HG02970 (cell line): Measurements from ENCODE around the gene TMEM38B.

Experiments
- ATAC-seq: cut with Tn5 transposase; IDR thresholded peaks from one replicate; pipeline ENCODE4 v1.9.1; 2021; ENCODE audit warnings: mild to moderate bottlenecking, moderate library complexity, moderate number of reproducible peaks; ENCODE audit not compliant: unreplicated experiment, low FRiP score

Gene TMEM38B, protein sequence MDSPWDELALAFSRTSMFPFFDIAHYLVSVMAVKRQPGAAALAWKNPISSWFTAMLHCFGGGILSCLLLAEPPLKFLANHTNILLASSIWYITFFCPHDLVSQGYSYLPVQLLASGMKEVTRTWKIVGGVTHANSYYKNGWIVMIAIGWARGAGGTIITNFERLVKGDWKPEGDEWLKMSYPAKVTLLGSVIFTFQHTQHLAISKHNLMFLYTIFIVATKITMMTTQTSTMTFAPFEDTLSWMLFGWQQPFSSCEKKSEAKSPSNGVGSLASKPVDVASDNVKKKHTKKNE

DNA sequence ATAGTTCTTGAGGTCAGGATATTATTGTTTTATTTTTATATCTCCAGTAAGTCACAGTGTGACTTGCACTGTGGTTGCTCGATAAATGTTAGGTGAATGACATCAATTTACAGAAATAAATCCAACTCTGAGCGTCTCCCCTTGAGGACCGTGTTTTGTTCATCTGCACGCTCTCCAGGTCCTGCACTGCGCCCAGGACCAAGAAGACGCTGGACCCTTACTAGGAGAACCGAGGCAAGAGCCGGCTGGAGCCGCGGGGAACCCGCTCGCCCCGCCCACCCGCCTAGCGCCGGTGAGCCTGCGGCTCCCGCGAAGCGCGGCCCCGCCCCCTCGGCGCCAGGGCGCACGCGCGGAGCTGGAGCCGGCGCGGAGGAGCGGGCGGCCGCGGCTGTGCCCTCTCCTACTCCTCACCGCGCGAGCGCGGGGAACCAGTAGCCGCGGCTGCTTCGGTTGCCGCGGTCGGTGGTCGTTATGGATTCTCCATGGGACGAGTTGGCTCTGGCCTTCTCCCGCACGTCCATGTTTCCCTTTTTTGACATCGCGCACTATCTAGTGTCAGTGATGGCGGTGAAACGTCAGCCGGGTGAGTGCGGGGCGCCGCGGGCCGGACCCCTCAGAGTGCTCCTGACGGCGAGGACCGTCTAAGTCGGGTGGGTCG is at the start of gene TMEM38B:
TMEM38B (plus strand) TSS at position 352 of the 658 bp plus-strand sequence; CDS start at position 472, 120 bp downstream.
- peak; percentile 85 for ATAC-seq

DNA sequence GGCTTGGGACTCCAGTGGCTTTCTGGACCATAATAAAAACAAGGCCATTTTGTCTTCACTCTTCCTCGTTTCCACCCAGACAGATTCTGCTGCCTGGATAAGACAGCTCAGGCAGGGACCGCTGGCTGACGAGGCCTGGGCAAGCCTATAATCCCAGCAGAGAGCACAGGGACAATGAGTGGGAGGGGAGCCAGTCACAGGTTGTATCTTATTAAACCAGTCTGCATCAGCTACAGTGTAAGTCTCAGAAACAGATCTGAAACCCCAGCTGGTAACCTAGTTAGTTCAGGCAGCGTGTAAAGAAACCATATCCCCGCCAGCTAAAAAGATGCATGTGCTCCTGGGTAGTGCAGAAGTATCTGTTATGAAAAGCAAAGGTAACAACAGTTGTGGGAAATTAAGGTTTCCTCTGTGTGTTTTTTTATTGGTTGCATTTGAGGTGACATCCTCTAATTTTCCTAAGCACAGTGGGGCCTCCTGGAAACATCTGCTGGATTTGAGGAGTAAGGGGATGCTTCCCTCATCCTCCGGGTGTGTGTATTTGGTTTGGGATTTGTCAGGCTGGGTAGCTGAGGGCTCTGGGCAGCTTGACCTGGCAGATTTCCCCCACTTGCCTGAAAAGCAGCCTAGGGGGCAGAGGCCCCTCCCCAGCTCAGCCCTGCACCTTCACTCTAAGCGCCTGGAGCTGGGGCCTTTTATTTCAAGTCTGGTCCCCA is 47.3 kb upstream of the TMEM38B start:
- ATAC-seq, result no peak

DNA sequence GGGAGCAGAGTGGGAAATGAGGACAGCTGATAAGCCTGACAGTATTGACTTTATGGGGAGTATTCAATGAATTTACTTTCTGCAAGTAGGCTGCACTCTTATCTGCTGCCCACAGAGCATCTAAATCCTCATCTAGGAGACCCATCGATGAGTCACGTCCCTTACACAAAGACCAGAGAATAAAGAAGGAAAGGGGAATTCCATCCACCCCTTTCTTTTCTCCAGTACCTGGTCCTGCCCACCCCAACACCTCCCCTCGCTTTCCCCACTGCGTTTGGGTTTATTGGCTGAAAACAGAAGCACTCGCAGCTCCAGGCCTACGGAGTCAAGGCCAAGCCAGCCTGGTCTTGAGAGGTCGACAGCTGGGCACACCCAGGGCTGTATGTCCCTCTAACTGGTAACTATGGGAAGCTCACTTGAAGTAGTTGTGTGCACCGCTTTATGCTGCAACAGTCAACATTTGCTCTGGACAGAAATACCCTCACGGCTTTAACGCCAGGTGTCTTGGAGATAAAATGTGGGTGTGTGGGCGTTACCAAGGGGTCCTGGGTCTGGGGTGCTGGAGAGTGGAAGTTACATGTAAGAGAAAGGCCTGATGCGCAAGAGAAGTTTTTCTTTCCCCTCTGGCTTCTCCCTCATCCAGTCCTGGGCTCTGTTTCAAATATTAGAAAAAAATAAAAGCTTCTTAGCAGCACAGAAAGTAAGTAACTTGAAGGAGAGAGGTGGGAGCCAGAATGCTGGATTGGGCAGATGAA is 46.6 kb upstream of the TMEM38B start:
- no peak for ATAC-seq

DNA sequence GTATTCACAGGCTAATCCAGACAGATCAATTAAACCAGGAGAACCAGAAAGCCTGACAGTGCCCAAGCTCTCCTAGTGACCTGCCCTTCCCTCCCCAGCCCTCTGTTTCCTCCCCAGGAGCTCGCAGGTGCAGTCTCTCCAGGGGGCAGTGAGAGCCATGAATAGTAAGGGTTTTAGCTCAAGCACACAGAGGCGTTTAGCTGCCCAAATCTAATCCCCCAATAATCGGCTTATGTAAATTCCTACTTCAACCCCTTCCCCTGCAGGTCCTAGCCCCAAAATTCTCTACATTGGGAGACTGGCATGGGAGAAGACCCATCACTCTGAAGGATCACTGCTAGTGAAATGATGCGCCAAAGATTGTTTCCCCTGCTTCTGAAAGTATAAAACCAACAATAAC is 42.5 kb upstream of the TMEM38B start:
- ATAC-seq, result no peak

DNA sequence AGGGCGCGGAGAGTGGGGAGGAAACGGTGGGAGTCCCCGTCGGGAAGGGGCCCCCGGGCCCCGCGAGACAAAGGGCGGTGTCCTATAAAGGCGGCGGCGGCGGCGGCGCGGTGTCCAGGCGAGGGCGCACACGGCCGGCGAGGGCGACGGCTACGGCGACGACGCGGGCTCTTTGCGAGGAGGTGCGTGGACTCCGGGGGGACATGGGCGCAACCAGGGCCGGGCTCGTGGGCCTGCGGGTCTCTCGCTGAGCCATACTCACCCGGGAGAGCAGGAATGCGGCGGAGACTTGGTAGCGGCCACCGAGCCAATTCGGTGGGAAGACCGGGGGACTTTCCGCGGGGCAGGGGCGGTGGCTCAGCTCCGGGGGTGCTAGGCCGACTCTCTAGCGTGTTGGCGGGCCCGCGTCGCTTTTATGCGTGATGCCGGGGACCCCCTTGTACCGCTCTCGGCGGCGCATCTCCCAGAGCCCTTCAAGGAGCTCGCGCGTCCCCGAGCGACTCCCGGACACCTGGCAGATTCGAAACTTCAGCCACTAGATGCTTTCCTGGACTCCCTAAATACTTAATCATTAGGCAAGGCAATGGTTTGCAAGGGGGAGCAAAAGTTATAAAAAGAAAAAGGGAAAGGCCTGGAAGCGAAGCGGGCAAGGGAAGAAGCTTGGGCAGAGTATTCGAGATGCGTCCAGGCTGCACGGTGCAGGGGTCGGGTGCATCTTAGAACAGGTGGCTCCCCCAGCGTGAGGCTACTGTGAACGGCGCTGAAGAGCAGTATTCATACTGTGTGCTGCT is 38.0 kb upstream of the TMEM38B start:
- no peak for ATAC-seq

DNA sequence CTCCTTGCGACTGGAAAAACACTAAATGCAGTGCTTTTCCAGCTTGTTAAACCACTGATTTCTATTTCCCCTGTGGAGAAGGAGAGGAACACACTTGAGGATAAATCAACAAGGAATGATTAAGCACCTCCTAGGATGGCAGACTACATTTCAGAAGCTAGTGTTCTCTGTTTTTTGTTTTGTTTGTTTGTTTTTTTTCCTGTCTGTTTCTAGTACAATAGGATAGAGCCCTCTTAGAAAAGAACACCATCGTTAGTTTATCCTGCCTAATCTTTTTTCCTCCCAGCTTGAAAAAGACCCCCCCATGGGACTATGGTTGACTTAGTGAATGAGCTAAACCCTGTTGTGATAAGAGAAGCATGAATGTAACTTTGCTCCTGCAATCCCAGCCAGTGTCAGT is 36.0 kb upstream of the TMEM38B start:
- ATAC-seq, result no peak

DNA sequence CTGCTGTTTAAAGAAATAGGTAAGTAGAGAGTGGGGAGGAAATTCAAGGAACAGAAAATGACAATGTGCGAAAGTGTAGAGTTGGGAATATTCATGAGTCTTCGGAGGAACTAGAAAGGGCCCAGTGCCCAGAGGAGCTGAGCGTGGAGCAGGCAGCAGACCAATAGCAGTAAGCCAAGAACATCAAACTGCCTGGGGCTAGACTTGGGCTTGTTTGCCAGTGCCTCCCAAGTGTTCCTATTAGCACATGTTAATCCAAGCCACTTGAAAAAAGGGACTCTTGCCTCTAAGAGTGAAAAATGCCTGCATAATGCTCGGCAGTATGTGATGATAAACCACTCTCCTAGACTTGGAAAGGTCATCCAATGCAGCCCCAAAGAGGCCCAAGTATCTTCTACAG is 33.3 kb upstream of the TMEM38B start:
- ATAC-seq, result no peak

DNA sequence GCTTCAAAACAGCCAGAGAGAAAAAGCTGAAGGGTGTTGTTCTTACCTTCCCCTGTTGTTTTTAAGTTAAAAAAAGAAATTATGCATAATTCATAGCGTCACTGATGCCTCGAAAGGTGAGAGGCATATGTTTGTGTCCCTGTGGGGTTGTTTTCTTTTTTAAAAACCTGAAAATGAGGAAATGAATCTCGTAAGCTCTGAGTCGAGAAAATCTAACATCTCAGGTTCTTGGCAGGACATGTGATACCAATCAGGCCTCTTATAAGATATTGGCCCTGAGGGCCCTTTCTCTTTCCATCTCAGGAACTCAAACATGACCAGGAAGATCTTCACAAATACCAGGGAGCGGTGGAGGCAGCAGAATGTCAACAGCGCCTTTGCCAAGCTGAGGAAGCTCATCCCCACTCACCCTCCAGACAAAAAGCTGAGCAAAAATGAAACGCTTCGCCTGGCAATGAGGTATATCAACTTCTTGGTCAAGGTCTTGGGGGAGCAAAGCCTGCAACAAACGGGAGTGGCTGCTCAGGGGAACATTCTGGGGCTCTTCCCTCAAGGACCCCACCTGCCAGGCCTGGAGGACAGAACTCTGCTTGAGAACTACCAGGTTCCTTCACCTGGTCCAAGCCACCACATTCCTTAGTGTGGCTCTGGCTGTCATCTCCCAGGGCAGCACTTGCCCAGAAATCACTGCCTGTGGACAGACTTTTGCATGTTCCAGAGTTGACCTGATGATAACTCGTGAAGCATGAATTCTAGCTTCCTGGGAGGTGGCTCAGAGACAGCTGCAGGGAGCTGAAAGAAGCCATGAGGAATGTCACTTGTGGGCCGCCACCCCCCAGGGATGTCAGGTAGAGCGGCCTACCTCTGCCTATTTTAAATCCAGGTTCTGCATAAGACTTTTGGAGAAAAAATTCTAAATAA is 31.9 kb upstream of the TMEM38B start, which contains the start of gene TAL2:
TAL2 (plus strand) TSS at position 274 of the 921 bp plus-strand sequence; CDS start at position 314, 40 bp downstream.
- no peak for ATAC-seq

DNA sequence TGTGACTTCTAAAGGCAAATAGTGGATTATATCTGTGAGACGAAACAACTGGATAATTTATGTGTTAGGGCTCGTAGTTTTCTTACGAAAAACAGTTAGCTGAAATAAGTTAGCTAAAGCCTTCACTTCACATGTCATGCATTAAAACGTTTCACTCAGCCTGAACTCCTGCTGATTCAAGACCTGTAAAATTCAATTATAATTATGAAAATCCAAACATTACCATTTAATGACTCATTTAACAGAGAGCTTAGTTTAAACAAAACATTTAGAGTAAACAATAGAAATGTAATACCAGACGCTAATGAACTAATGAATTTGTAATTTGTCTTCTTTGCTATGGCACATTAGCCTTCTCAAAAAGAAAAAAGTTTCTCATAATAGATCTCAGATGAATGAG is 30.4 kb upstream of the TMEM38B start:
- ATAC-seq, result no peak

DNA sequence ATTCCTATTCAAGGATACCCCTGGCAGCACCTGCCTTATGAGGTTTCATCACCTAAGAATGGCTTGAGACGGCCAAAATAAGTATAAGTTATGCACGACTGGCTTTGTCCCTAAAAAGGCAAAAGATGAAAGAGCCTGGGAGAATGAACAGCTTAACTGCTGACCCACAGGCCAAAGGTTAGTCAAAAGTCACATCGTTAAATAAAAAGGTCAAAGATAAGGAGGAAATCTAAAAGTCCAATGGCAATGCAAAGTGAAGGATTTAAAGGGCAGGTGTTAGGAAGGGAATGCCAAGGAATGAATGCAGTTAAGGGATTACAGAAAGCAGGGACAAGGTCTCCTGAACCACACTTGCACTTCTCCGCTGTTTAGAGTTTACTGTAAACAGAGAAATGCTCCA is 26.5 kb upstream of the TMEM38B start:
- no peak for ATAC-seq

DNA sequence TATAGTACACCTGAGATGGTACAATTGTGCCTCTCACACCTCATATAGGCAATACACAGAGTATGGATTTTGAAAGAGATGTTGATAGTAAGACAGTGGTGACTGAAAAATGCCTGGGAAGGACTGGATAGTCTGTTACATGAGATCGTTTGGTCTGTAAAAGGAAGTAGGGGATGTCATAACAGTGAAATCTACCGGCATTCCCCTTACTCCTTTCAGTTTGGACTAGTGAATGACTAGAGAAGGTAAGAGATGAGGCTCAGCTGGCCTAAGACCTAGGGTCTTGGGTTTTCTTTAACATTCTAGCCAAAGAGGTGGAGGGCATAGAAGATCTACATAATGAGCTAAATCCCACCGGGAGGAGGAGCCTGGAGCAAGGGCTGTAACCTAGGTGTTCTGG is 24.0 kb upstream of the TMEM38B start:
- ATAC-seq, result no peak

DNA sequence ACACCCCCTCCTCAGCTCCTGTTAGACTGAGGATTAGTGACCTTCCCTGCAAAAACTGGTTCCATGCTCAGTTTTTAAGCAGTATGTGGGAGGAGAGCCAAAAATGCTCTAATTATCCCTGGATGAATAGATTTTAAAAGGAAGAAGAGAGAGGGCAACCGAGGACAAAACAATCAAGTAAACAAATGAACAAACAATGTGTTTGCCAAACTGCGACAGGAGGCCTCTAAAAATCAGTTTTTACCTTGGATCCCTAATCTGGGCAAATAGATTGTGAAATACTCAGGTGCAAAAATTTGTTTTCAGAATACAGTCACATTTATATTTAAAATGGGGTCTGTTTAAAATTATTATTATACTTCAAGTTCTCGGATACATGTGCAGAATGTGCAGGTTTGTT is 23.6 kb upstream of the TMEM38B start:
- ATAC-seq, result no peak

DNA sequence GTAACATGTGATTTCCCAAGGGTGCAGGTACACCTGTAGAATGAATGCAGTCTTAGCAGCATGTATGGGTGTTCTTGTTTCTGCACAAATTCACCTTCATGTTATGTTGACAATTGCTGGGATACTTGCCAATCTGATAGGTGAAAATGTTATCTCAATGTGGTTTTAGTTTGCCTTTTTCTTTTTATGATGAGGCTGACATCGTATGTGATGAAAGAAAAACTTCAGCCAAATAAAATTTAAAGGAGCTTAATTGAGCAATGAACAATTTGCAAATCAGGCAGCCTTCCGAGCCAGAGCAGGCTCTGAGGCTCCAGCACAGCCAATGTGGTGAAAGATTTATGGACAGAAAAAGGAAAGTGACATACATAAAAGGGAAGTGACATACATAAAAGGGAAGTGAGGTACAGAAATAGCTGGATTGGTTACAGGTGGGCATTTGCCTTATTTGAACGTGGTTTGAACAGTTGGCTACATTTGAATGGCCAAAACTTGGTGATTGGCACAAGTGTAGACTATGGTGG is 21.6 kb upstream of the TMEM38B start:
- ATAC-seq, result no peak

DNA sequence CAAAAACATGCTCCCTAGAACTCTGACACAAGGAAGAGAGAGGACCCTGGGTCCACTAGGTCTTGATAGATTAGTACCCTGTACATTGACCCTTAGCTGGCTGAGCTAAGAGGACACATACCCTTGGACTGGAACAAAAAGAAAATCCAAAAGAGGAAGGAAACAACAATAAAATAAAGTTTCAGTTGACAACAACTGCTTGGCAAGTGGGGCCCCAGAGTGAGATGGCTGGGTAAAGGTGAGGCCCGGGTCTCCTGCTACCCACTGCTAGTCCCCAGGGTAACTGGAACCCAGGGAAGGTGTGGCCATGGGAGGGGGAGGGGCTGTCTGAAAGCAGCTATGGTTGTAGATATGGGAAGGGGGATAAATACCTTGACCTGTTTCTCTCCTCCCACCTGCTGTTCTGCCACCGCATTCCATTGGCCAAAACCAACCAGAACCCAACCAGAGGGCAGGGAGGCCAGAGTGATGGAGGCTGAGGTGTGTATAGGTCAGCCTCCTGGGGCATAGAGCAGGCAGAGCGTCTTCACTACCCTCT is 20.4 kb upstream of the TMEM38B start:
- ATAC-seq, result no peak

DNA sequence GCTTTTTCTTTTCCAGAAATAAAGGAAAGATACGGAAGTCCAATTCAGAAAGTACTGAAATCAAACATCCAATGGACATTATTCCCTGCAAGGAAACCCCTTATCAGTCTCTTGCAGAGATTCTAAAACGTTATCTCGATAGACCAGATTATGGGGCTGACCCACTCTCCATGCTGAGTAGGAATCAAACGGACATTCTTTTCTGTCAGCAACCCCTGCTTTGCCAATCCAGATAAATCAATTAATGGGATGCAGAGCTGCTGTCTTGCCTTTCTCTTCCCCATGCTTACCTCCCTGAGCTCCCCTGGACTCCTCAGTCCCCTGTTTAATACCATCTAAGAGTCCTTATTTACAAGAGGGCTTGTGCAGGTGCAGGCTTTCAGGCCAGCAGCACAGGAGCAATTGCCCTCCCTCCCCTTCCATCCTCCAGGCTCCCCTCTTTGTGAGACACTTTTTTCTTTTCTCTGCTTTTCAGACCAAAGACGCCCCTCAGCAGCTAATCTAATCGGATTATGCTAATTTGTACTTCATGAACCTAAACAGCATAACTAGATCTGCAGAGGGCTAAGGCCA is 17.9 kb upstream of the TMEM38B start:
- no peak for ATAC-seq

DNA sequence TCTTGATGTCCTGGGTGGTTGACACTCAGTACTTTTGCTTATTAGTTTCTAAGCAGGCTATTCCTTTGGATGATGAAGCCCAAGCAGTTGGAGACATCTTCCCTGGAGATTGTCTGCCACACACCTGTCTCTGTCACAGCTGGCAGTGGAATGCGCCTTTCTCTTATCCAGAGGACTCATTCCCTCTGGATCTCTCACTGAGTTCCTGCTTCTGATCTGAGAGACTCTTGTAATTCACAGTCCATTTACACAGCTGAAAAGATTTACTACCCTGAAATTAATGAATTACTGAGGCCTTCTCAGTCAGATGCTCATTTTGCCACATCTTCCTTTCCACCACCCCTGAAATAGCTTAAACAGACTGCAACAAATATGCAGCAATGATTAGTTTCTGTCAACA is 16.2 kb upstream of the TMEM38B start:
- no peak for ATAC-seq

DNA sequence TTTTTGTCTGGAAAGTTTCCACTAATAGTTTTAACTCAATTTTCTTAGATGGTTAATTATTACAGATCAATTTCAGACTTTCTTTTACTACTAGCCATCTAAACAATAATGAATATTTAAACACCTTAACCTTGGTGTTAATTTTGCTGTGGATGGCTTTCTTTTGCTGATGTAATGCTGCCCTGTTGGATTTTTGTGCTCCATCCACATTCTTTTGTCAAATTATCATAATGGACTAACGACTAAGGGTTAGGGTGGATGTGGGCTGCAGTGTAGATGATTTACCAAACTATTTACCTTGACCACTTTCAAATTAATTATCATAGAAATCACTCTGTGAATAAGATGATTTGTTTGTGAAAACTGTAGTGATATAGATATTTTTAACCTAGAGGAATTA is 15.6 kb upstream of the TMEM38B start:
- ATAC-seq, result no peak
